Activated CD8-positive, alpha-beta memory T cell treated with anti-CD3 and anti-CD28 coated beads for 1 hour (primary cell): ENCODE results near the gene GTPBP3.
A peak's percentile ranks its signal among the peaks of the same experiment; 100 is the strongest.

Experiments used
- DNase-seq, 2 donors: peaks; one replicate each; pipeline ENCODE4 v3.0.0-alpha.2; 2020; ENCODE audit warnings: low read depth in 1 of 2; ENCODE audit errors: extremely low read depth in 1 of 2

GTPBP3 gene

GRCh38 chr19:17380426-17381138 is 43.2 kb downstream of the GTPBP3 start:
- DNase-seq = no peak

- DNase-seq = peak in 1 of 2 donors; percentile 54
These were observed 48.7 kb downstream of the GTPBP3 start for GRCh38 chr19:17385878-17386611.

GRCh38 chr19:17389288-17389687 is 51.9 kb downstream of the GTPBP3 start:
- DNase-seq = no peak

GRCh38 chr19:17389957-17390664 is 52.8 kb downstream of the GTPBP3 start:
- DNase-seq = no peak

GRCh38 chr19:17390665-17391370 is 53.5 kb downstream of the GTPBP3 start:
- DNase-seq = peak; percentile 81 to 82

- no peak for DNase-seq
These were observed 54.2 kb downstream of the GTPBP3 start for GRCh38 chr19:17391371-17392151.
